Lower leg skin (tissue), 3 donors: Measurements from ENCODE around the gene BLOC1S6.

Source experiments
- CTCF ChIP-seq, 3 donors: fragments of 450-650 bp; IDR thresholded peaks; one replicate each; pipeline ENCODE4 v1.5.1; 2016; ENCODE audit warnings: antibody characterized with exemption in 3 of 3, mild to moderate bottlenecking in 3 of 3, moderate library complexity in 2 of 3
- POLR2A ChIP-seq, 2 donors: fragments of 450-650 bp; IDR thresholded peaks; one replicate each; pipeline ENCODE4 v1.6.1; 2016 to 2017; ENCODE audit warnings: antibody characterized with exemption in 2 of 2, mild to moderate bottlenecking in 1 of 2, moderate library complexity in 1 of 2

- TF ChIP-seq CTCF (IDR thresholded peaks at IDR 0.05): no peak
- TF ChIP-seq POLR2A (IDR thresholded peaks at IDR 0.05): no peak
These were observed 50.4 kb downstream of the BLOC1S6 start for GRCh38 chr15:45637552-45638033.
